OCI-LY7 (cell line): ENCODE measurements around the gene KIAA1328.

Experiments
- CTCF ChIP-seq: fragments of 200-600 bp; sonication (generic); conservative IDR thresholded peaks from 2 replicates; pipeline ENCODE4 v1.5.1; 2014; ENCODE audit warnings: mild to moderate bottlenecking, antibody characterized with exemption, low read length, moderate library complexity, mixed read lengths
- EZH2phosphoT487 ChIP-seq: fragments of 200-600 bp; sonication (generic); IDR thresholded peaks from 2 replicates; pipeline ENCODE4 v1.6.1; 2018; ENCODE audit warnings: low read depth, borderline replicate concordance, mild to moderate bottlenecking, mixed run types, antibody characterized with exemption, low read length, moderate library complexity, mixed read lengths

- no peak for TF ChIP-seq CTCF
- no peak for TF ChIP-seq EZH2phosphoT487
These were observed 183.5 kb downstream of the KIAA1328 start for GRCh38 chr18:37012452-37012851.
